Loucy (cell line): ENCODE data around the gene RNU4-1.

Source experiments
- H2AFZ ChIP-seq: fragments of 200-600 bp; sonication (generic); 2 replicates; pipeline ENCODE4 v1.6.0; 2016; ENCODE audit warnings: antibody characterized with exemption, mild to moderate bottlenecking, low read length, moderate library complexity
- H3F3A ChIP-seq: fragments of 200-600 bp; 2 replicates; pipeline ENCODE4 v1.6.0; 2016; ENCODE audit warnings: antibody characterized with exemption, low read depth, mild to moderate bottlenecking
- H3K27me3 ChIP-seq: fragments of 200-600 bp; sonication (generic); 2 replicates; pipeline ENCODE4 v1.6.1; 2014; ENCODE audit warnings: low read length, mild to moderate bottlenecking; ENCODE audit not compliant: insufficient read depth, poor library complexity, severe bottlenecking
- H3K36me3 ChIP-seq: fragments of 200-600 bp; sonication (generic); 2 replicates; pipeline ENCODE4 v1.6.1; 2016; ENCODE audit warnings: low read length; ENCODE audit not compliant: insufficient read depth
- H3K4me1 ChIP-seq: fragments of 200-600 bp; sonication (generic); 2 replicates; pipeline ENCODE4 v1.5.1; 2014; ENCODE audit warnings: low read length, mild to moderate bottlenecking; ENCODE audit not compliant: insufficient read depth, poor library complexity, severe bottlenecking
- H3K4me2 ChIP-seq: fragments of 200-600 bp; sonication (generic); 2 replicates; pipeline ENCODE4 v1.6.0; 2014; ENCODE audit warnings: antibody characterized with exemption, low read length, low read depth, mild to moderate bottlenecking; ENCODE audit not compliant: poor library complexity, severe bottlenecking
- H3K4me3 ChIP-seq: fragments of 200-600 bp; sonication (generic); 2 replicates; pipeline ENCODE4 v1.5.1; 2014; ENCODE audit warnings: low read length, mild to moderate bottlenecking, mixed read lengths; ENCODE audit not compliant: poor library complexity, severe bottlenecking
- H3K79me2 ChIP-seq: fragments of 200-600 bp; sonication (generic); 2 replicates; pipeline ENCODE4 v1.6.1; 2014; ENCODE audit warnings: low read length; ENCODE audit not compliant: insufficient read depth
- H3K9ac ChIP-seq: fragments of 200-600 bp; sonication (generic); 2 replicates; pipeline ENCODE4 v1.6.0; 2014; ENCODE audit warnings: mild to moderate bottlenecking, low read depth, low read length, moderate library complexity; ENCODE audit not compliant: poor library complexity, severe bottlenecking
- H3K9me2 ChIP-seq: fragments of 200-600 bp; sonication (generic); replicated peaks from 2 replicates; pipeline ENCODE4 v1.6.1; 2016; ENCODE audit warnings: low read depth, low read length, mixed read lengths
- H3K9me3 ChIP-seq: fragments of 200-600 bp; sonication (generic); 2 replicates; pipeline ENCODE4 v1.6.1; 2014; ENCODE audit warnings: mild to moderate bottlenecking, antibody characterized with exemption, low read length, low read depth; ENCODE audit not compliant: insufficient read depth
- H4K20me1 ChIP-seq: fragments of 200-600 bp; sonication (generic); 2 replicates; pipeline ENCODE4 v1.6.0; 2014; ENCODE audit warnings: antibody characterized with exemption, low read length, mild to moderate bottlenecking; ENCODE audit not compliant: insufficient read depth, poor library complexity, severe bottlenecking
- CTCF ChIP-seq: fragments of 200-600 bp; sonication (generic); conservative IDR thresholded peaks from 2 replicates; pipeline ENCODE4 v1.5.1; 2014; ENCODE audit warnings: mild to moderate bottlenecking, antibody characterized with exemption, low read length
- EZH2phosphoT487 ChIP-seq: fragments of 200-600 bp; IDR thresholded peaks from 2 replicates; pipeline ENCODE4 v1.6.1; 2018; ENCODE audit warnings: antibody characterized with exemption, mild to moderate bottlenecking, moderate library complexity, borderline replicate concordance

Gene RNU4-1

GRCh38 chr12:120260607-120261006 lies 32.4 kb downstream of the RNU4-1 start:
- no peak for TF ChIP-seq CTCF
- TF ChIP-seq EZH2phosphoT487, result no peak
- Histone ChIP-seq H3K4me2 (no peak overlapping the region), H4K20me1 (no peaks in the 10 kb centered on the region), H3K9ac (no peak overlapping the region), H3K9me2 (no peaks in the 10 kb centered on the region), H3K4me3 (no peak overlapping the region), H3K9me3 (no peaks in the 10 kb centered on the region), H3F3A (no peaks in the 10 kb centered on the region), H3K36me3 (no peaks in the 10 kb centered on the region), H3K27me3 (peaks cover 92% of the 10 kb centered on the region), H3K79me2 (no peaks in the 10 kb centered on the region), H3K4me1 (peaks cover 11% of the 10 kb centered on the region), H2AFZ (no peak overlapping the region)

DNA sequence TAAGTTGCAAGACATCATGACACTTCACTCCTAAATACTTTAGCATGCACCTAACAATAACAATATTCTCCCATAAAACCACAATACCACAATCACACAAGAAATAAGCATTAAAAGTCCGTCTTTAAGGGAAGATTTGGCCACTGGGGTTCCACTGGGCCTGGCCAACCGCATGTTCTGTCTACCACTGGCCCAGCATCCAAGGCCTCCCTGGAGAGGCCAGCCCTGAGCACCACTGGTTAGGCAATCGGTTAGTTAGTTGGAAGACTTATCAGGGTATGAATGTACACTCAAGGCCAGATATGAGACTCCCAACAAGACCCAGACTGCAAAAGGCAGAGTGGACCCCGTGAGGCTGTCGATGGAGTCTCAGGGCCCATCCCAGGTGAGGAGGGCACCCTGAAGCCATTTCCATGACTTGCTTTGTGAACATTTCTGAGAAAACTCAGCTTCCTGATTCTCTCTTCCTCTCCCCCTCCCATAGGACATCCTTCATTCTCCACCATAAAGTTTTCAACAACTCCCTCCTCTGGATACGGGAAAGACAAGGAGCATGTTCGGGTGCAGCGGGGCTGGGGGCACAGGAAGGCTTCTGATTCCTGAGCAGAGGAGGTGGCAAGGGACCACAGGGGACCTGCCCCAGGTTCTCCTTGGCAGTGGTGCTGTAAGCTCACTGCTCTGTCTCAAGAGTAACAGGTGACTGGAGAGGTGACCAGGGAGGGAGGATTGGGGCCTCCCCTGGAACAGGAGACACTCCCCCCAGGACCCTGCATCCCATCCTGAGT lies 33.4 kb downstream of the RNU4-1 start:
- Histone ChIP-seq H3K9me2 (no peaks in the 10 kb centered on the region), H3K4me3 (no peak overlapping the region), H3K27me3 (peaks cover 89% of the 10 kb centered on the region), H3K79me2 (no peaks in the 10 kb centered on the region), H3K4me2 (no peak overlapping the region), H4K20me1 (no peaks in the 10 kb centered on the region), H3F3A (no peaks in the 10 kb centered on the region), H3K4me1 (peaks cover 11% of the 10 kb centered on the region), H3K36me3 (no peaks in the 10 kb centered on the region), H2AFZ (no peak overlapping the region), H3K9ac (no peak overlapping the region), H3K9me3 (no peaks in the 10 kb centered on the region)
- TF ChIP-seq CTCF (no peak), EZH2phosphoT487 (no peak)

- TF ChIP-seq EZH2phosphoT487 (no peak), CTCF (no peak)
- Histone ChIP-seq H3F3A (no peaks in the 10 kb centered on the region), H4K20me1 (no peaks in the 10 kb centered on the region), H3K9ac (no peak overlapping the region), H3K4me1 (peaks cover 11% of the 10 kb centered on the region), H3K27me3 (peaks cover 89% of the 10 kb centered on the region), H3K9me3 (no peaks in the 10 kb centered on the region), H3K4me3 (no peak overlapping the region), H3K79me2 (no peaks in the 10 kb centered on the region), H3K4me2 (no peak overlapping the region), H3K36me3 (no peaks in the 10 kb centered on the region), H3K9me2 (no peaks in the 10 kb centered on the region), H2AFZ (no peak overlapping the region)
Observed at GRCh38 chr12:120258323-120258896, 34.6 kb downstream of the RNU4-1 start.
